CD8-positive, alpha-beta memory T cell (primary cell): ENCODE measurements around the gene ZNF443. TPM values are rescaled to one million over a fixed set of nuclear protein-coding genes. Genes with fewer than 3 reads are reported as not detected.
A peak's percentile ranks its signal among the peaks of the same experiment; 100 is the strongest.
"Not testable (repeated sequence)": the region's sequence is repeated elsewhere in the genome, so short reads cannot be mapped to it uniquely, and the experiment has no call there.

Experiments
- CTCF ChIA-PET: fragments of 350-600 bp; sonication (Branson Sonifier 250); formaldehyde crosslinking; loops from one replicate; lab custom pipeline; 2021; ENCODE audit warnings: antibody characterized with exemption; lab: Charles Lee
- POLR2A ChIA-PET: fragments of 350-600 bp; sonication (Branson Sonifier 250); formaldehyde crosslinking; loops from one replicate; lab custom pipeline; 2021; ENCODE audit warnings: antibody characterized with exemption; lab: Charles Lee
- DNase-seq, 5 donors: peaks; one replicate each; pipeline versions ENCODE4 v3.0.0 to v3.0.0-alpha.2; 2020 to 2022; ENCODE audit warnings: mixed read lengths in 1 of 5
- H3K27ac ChIP-seq: one replicate; pipeline ENCODE4 v1.7.0; 2013; ENCODE audit warnings: low read depth, mild to moderate bottlenecking, low read length, moderate library complexity
- H3K27me3 ChIP-seq: 2 replicates; pipeline ENCODE4 v1.7.0; 2013; ENCODE audit warnings: low read length, mild to moderate bottlenecking; ENCODE audit not compliant: insufficient read depth, poor library complexity, severe bottlenecking
- H3K36me3 ChIP-seq: 2 replicates; pipeline ENCODE4 v1.7.0; 2013; ENCODE audit warnings: mild to moderate bottlenecking, low read length, moderate library complexity; ENCODE audit not compliant: insufficient read depth
- H3K4me1 ChIP-seq: 2 replicates; pipeline ENCODE4 v1.7.0; 2013; ENCODE audit warnings: mild to moderate bottlenecking, low read length, moderate library complexity; ENCODE audit not compliant: insufficient read depth
- H3K4me3 ChIP-seq: 2 replicates; pipeline ENCODE4 v1.7.0; 2013; ENCODE audit warnings: mild to moderate bottlenecking, low read length
- H3K9me3 ChIP-seq: 2 replicates; pipeline ENCODE4 v1.7.0; 2013; ENCODE audit warnings: mild to moderate bottlenecking, low read length
- H3K27ac Mint-ChIP-seq, 8 donors: one replicate each; pipeline ENCODE4 v1.8.0; 2020 to 2021; ENCODE audit warnings: mixed read lengths in 8 of 8, mild to moderate bottlenecking in 6 of 8, inconsistent platforms in 3 of 8, moderate library complexity in 3 of 8
- H3K27me3 Mint-ChIP-seq, 2 donors: one replicate each; pipeline ENCODE4 v1.8.0; 2020 to 2021; ENCODE audit warnings: mixed read lengths in 2 of 2, mild to moderate bottlenecking in 1 of 2, moderate library complexity in 1 of 2
- H3K36me3 Mint-ChIP-seq, 3 donors: one replicate each; pipeline ENCODE4 v1.8.0; 2020 to 2021; ENCODE audit warnings: mixed read lengths in 3 of 3, inconsistent platforms in 1 of 3, mild to moderate bottlenecking in 1 of 3
- H3K4me1 Mint-ChIP-seq, 3 donors: one replicate each; pipeline ENCODE4 v1.8.0; 2020 to 2021; ENCODE audit warnings: mixed read lengths in 3 of 3, inconsistent platforms in 1 of 3, mild to moderate bottlenecking in 1 of 3
- H3K4me3 Mint-ChIP-seq, 7 donors: one replicate each; pipeline ENCODE4 v1.8.0; 2020 to 2021; ENCODE audit warnings: mixed read lengths in 7 of 7, mild to moderate bottlenecking in 6 of 7, moderate library complexity in 4 of 7, inconsistent platforms in 2 of 7
- H3K9me3 Mint-ChIP-seq, 5 donors: one replicate each; pipeline ENCODE4 v1.8.0; 2020 to 2022; ENCODE audit warnings: mixed read lengths in 5 of 5, mild to moderate bottlenecking in 3 of 5, moderate library complexity in 2 of 5, inconsistent platforms in 1 of 5
- polyA plus RNA-seq: library from polyadenylated mRNA; unstranded; fragments of 300-500 nt; fragmentation: Illumina TruSeq; gene quantifications from one replicate; pipeline ENCODE4 v1.2.3, GENCODE V29; 2021
- total RNA-seq, 2 experiments: library from RNA; stranded (reverse); gene quantifications; one replicate each; pipeline ENCODE4 v1.2.3, GENCODE V29; 2021

Gene ZNF443
- total and polyA plus RNA-seq, 3 experiments from 2014 or later: 2.5 to 4.6 (median 4.2) TPM

GRCh38 chr19:12481781-12482508, 41.1 kb upstream of the ZNF443 start:
- POLR2A ChIA-PET: interaction anchor here (1.1 kb wide), 1 partner anchor 14 kb away, joined by 6 read pairs; no protein-coding TSS in a partner anchor
- no peaks in the 10 kb centered on the region for H3K9me3 Mint-ChIP-seq
- no peaks in the 10 kb centered on the region for H3K36me3 ChIP-seq
- no peaks in the 10 kb centered on the region for H3K9me3 ChIP-seq
- H3K4me3 Mint-ChIP-seq: peak overlapping the region; percentile 27 to 99 (median 73)
- H3K27ac Mint-ChIP-seq: peak overlapping the region; percentile 8 to 86 (median 62)
- no peak overlapping the region for H3K4me3 ChIP-seq
- peaks cover 0 to 9% (median 0%) of the 10 kb centered on the region in 3 donors for H3K36me3 Mint-ChIP-seq
- no peak overlapping the region for H3K27ac ChIP-seq
- H3K4me1 Mint-ChIP-seq: peaks cover 38 to 56% (median 48%) of the 10 kb centered on the region in 3 donors
- CTCF ChIA-PET: no interaction called here
- peaks cover 37% of the 10 kb centered on the region for H3K4me1 ChIP-seq
- no peak for DNase-seq
- no peaks in the 10 kb centered on the region for H3K27me3 Mint-ChIP-seq
- H3K27me3 ChIP-seq: no peaks in the 10 kb centered on the region

- Mint-ChIP-seq H3K27me3 (no peaks in the 10 kb centered on the region), H3K9me3 (peaks cover 0 to 3% (median 0%) of the 10 kb centered on the region in 5 donors), H3K4me3 (peak overlapping the region in 2 of 7 donors; percentile 13 to 46), H3K36me3 (peaks cover 0 to 5% (median 2%) of the 10 kb centered on the region in 3 donors), H3K4me1 (peaks cover 27 to 61% (median 45%) of the 10 kb centered on the region in 3 donors), H3K27ac (peak overlapping the region in 6 of 8 donors; percentile 18 to 71 (median 52))
- Histone ChIP-seq H3K27me3 (no peaks in the 10 kb centered on the region), H3K4me1 (peaks cover 26% of the 10 kb centered on the region), H3K36me3 (no peaks in the 10 kb centered on the region), H3K27ac (no peak overlapping the region), H3K4me3 (no peak overlapping the region), H3K9me3 (no peaks in the 10 kb centered on the region)
- ChIA-PET CTCF (no interaction called here), POLR2A (no interaction called here)
- no peak for DNase-seq
Observed at GRCh38 chr19:12478234-12478941, 37.6 kb upstream of the ZNF443 start.

GRCh38 chr19:12467651-12468050, 26.8 kb upstream of the ZNF443 start:
- Mint-ChIP-seq H3K9me3 (peaks cover 17 to 77% (median 62%) of the 10 kb centered on the region in 5 donors), H3K36me3 (peaks cover 22 to 61% (median 45%) of the 10 kb centered on the region in 3 donors)
- H3K4me1 Mint-ChIP-seq, POLR2A ChIA-PET, H3K4me3 ChIP-seq, DNase-seq, H3K4me3 Mint-ChIP-seq, H3K4me1 ChIP-seq, H3K27me3 ChIP-seq, H3K27me3 Mint-ChIP-seq, CTCF ChIA-PET, H3K27ac Mint-ChIP-seq, H3K27ac ChIP-seq: not testable (repeated sequence)
- H3K9me3 ChIP-seq: peaks cover 40% of the 10 kb centered on the region
- H3K36me3 ChIP-seq: peaks cover 17% of the 10 kb centered on the region

GRCh38 chr19:12465211-12465610, 24.4 kb upstream of the ZNF443 start:
- Mint-ChIP-seq H3K9me3 (peaks cover 23 to 81% (median 71%) of the 10 kb centered on the region in 5 donors), H3K27ac (no peak overlapping the region), H3K4me1 (no peaks in the 10 kb centered on the region), H3K36me3 (peaks cover 24 to 63% (median 54%) of the 10 kb centered on the region in 3 donors), H3K27me3 (no peaks in the 10 kb centered on the region), H3K4me3 (no peak overlapping the region)
- Histone ChIP-seq H3K4me1 (no peaks in the 10 kb centered on the region), H3K27ac (no peak overlapping the region), H3K27me3 (no peaks in the 10 kb centered on the region), H3K36me3 (peaks cover 17% of the 10 kb centered on the region), H3K4me3 (no peak overlapping the region), H3K9me3 (peaks cover 45% of the 10 kb centered on the region)
- no peak for DNase-seq
- ChIA-PET CTCF (no interaction called here), POLR2A (no interaction called here)

- CTCF ChIA-PET: no interaction called here
- no peaks in the 10 kb centered on the region for H3K27me3 Mint-ChIP-seq
- Histone ChIP-seq H3K27ac (no peak overlapping the region), H3K4me1 (no peaks in the 10 kb centered on the region), H3K4me3 (no peak overlapping the region), H3K36me3 (peaks cover 17% of the 10 kb centered on the region), H3K27me3 (no peaks in the 10 kb centered on the region), H3K9me3 (peaks cover 43% of the 10 kb centered on the region)
- POLR2A ChIA-PET: no interaction called here
- H3K4me3 Mint-ChIP-seq: no peak overlapping the region
- DNase-seq: no peak
- peaks cover 26 to 81% (median 69%) of the 10 kb centered on the region in 5 donors for H3K9me3 Mint-ChIP-seq
- peaks cover 20 to 61% (median 51%) of the 10 kb centered on the region in 3 donors for H3K36me3 Mint-ChIP-seq
- no peak overlapping the region for H3K27ac Mint-ChIP-seq
- H3K4me1 Mint-ChIP-seq: no peaks in the 10 kb centered on the region
Observed at GRCh38 chr19:12464769-12465168, 23.9 kb upstream of the ZNF443 start.

- Mint-ChIP-seq H3K9me3 (peaks cover 32 to 81% (median 73%) of the 10 kb centered on the region in 5 donors), H3K36me3 (peaks cover 22 to 64% (median 57%) of the 10 kb centered on the region in 3 donors)
- Histone ChIP-seq H3K9me3 (peaks cover 49% of the 10 kb centered on the region), H3K36me3 (peaks cover 17% of the 10 kb centered on the region)
- H3K27ac ChIP-seq, H3K27me3 Mint-ChIP-seq, H3K4me3 ChIP-seq, H3K4me1 Mint-ChIP-seq, POLR2A ChIA-PET, H3K27me3 ChIP-seq, H3K27ac Mint-ChIP-seq, H3K4me3 Mint-ChIP-seq, DNase-seq, H3K4me1 ChIP-seq: not testable (repeated sequence)
- CTCF ChIA-PET: interaction anchor here (1.0 kb wide), 1 partner anchor 31 kb away, joined by 3 read pairs; no protein-coding TSS in a partner anchor
Observed at GRCh38 chr19:12464139-12464538, 23.3 kb upstream of the ZNF443 start.

- no peaks in the 10 kb centered on the region for H3K27me3 ChIP-seq
- Mint-ChIP-seq H3K4me1 (no peaks in the 10 kb centered on the region), H3K4me3 (no peak overlapping the region), H3K9me3 (peaks cover 20 to 61% (median 41%) of the 10 kb centered on the region in 5 donors), H3K27ac (no peak overlapping the region), H3K27me3 (peaks cover 0 to 5% of the 10 kb centered on the region in 2 donors), H3K36me3 (peaks cover 11 to 56% (median 21%) of the 10 kb centered on the region in 3 donors)
- H3K36me3 ChIP-seq: no peaks in the 10 kb centered on the region
- no peak overlapping the region for H3K27ac ChIP-seq
- H3K9me3 ChIP-seq: no peaks in the 10 kb centered on the region
- no peak overlapping the region for H3K4me3 ChIP-seq
- H3K4me1 ChIP-seq: no peaks in the 10 kb centered on the region
- no peak for DNase-seq
- ChIA-PET CTCF (no interaction called here), POLR2A (no interaction called here)
Observed at GRCh38 chr19:12453495-12453894, 12.7 kb upstream of the ZNF443 start.

- no peaks in the 10 kb centered on the region for H3K4me1 ChIP-seq
- H3K36me3 ChIP-seq: no peaks in the 10 kb centered on the region
- no peak overlapping the region for H3K4me3 Mint-ChIP-seq
- no peaks in the 10 kb centered on the region for H3K9me3 ChIP-seq
- ChIA-PET POLR2A (no interaction called here), CTCF (no interaction called here)
- no peak for DNase-seq
- no peak overlapping the region for H3K4me3 ChIP-seq
- no peak overlapping the region for H3K27ac ChIP-seq
- H3K36me3 Mint-ChIP-seq: peaks cover 6 to 47% (median 9%) of the 10 kb centered on the region in 3 donors
- no peaks in the 10 kb centered on the region for H3K4me1 Mint-ChIP-seq
- no peak overlapping the region for H3K27ac Mint-ChIP-seq
- peaks cover 0 to 8% of the 10 kb centered on the region in 2 donors for H3K27me3 Mint-ChIP-seq
- peaks cover 20 to 48% (median 30%) of the 10 kb centered on the region in 5 donors for H3K9me3 Mint-ChIP-seq
- no peaks in the 10 kb centered on the region for H3K27me3 ChIP-seq
Observed at GRCh38 chr19:12450844-12451243, 10.0 kb upstream of the ZNF443 start.
